Pons (tissue), 1 donor: Measurements from ENCODE around the gene EYS.
A peak's percentile ranks its signal among the peaks of the same experiment; 100 is the strongest.
"Not testable (repeated sequence)": the region's sequence is repeated elsewhere in the genome, so short reads cannot be mapped to it uniquely, and the experiment has no call there.

ENCODE experiments used
- DNase-seq: peaks from one replicate; pipeline ENCODE4 v3.0.0-alpha.2; 2016; ENCODE audit warnings: low spot score

Gene EYS

DNA sequence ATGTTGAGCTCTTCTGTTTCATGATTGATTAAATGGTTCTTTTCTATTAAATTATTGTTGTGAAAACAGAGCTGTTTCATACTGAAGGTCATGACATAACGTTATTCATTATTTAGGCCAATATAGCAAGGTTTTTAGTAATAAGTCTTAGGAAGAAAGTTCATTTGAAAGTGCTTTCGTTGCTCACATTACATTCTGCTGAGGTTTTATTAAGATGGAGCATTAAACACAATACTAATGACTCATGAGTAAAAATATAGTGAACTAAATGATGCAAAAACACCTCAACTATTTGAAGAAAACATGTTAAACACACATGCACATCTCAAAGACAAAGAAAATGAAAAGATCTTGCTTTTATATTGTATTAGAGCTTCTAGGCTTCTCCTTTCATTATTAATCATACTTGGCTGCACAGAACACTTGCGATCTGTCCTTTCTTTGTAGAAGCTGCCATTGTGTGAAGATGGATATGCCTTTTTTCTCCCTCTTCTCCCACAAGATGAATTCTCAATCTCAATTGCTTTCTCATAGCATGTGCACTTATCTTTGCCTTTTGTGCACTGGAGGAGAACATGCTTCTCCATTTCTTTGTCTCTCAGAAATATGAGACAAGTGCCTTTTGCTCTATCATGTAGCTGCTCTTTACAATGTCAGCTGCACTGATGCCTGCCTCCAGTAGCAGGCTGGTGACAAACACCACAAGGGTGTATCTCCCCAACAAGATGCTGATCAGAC is 1759.1 kb downstream of the EYS start:
- DNase-seq, result peak; percentile 35

DNA sequence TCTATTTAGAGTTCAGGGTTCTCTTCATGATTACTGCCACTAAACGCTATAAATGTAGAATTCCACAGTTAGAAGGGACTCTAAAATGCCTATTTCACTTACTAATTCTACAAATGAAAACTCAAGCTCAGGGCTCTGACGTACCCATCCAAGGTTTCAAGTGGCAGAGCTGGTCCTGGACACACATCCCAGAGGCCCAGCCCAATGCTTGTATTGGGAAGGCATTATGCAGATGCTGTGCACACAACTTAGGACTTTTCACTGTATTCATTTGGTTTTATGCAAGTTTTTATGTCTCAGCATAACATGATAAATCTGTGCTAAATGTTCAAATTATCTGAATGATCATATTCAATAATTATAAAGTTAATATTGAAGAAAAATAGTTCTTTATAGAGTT is 1761.0 kb downstream of the EYS start:
- no peak for DNase-seq

GRCh38 chr6:63943826-63944225 is 1763.2 kb downstream of the EYS start:
- peak; percentile 82 for DNase-seq

DNA sequence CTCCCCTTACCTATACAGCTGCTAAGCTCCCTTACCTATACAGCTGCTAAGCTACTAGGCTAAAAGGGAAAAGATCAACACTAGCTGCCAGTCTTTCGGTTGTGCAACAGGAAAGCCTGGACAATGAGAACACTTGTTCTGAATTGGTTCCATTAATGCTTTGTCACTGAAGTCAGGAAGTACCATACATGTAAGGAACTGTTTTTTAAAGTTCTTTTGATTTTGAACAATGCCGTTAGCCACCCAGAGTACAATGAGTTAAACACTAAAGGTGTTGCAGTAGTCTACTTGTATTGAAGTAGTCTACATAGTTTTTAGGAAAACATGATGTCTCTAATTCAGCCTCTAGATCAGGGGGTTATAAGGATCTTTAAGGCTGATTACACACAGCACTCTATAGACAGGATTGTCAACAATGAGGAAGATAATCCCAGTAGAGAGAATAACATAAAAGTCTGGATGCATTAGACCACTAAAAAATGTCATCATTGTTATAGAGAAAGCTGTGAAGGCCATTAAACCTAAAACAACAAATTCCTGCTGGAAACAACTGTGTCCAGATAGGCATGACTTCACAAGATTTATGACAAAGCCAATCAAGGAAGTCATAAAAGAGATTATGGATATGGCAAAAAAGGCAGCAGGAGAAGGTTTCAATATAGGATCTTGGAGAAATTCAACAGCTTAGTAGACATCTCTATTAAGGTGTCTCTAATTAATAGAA is 1765.1 kb downstream of the EYS start:
- no peak for DNase-seq

GRCh38 chr6:63940056-63940455 is 1767.0 kb downstream of the EYS start:
- DNase-seq, result no peak

DNA sequence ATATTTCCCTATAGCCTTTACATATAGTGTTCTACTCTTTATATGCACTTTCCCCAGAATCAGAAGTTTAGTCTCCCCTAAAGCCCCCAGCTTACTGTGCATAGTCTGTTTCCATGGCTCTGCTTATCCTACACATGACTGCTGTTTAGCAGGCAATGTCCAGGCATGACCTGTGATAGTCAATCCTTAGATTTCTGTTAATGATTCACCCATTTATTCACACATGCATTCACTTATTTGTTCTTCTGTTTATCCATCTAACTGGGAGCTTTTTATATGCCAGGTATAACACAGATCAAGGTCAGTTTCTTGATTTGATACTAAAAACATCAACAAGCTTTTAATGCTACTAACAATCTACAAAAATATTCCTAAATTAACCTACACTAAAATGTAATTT is 1770.6 kb downstream of the EYS start:
- DNase-seq, result no peak

DNA sequence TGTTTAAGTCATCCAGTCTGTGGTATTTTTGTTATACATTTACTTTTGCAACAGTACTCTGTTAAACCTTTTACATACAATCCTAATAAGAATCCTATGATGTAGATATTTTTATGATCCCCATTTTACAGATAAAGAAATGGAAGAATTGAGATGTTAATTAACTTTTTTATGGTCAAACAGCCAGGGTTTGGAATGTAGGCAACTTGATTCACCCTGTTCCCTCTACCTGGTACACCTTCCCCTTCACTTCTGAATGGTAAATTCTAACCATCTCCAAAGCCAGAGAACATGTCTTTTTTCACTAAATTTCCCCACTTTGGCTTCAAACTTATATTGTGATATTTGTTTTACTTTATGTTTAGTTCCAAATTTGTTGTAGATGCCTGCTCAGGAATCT is 1771.3 kb downstream of the EYS start:
- DNase-seq, result no peak

GRCh38 chr6:63933948-63934347 is 1773.1 kb downstream of the EYS start:
- not testable (repeated sequence) for DNase-seq

DNA sequence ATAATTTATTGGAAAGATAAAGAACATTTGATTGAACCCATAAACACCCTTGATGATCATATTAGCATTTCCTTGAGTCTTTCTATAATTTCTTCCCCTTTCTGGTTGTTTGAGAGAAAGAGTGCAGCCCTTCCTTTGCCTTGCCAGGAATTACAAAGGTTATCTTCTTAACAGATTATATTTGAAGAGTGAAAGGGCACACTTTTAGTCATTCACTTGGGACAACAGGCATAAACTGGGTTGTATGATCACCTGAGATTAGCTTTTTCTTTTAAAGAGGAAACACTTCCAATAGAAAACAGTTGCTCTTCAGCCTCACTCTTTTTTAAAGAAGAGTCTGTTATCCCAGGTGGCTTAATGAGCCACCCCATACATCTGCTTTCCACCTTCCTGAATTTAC is 1776.2 kb downstream of the EYS start:
- DNase-seq, result no peak

DNA sequence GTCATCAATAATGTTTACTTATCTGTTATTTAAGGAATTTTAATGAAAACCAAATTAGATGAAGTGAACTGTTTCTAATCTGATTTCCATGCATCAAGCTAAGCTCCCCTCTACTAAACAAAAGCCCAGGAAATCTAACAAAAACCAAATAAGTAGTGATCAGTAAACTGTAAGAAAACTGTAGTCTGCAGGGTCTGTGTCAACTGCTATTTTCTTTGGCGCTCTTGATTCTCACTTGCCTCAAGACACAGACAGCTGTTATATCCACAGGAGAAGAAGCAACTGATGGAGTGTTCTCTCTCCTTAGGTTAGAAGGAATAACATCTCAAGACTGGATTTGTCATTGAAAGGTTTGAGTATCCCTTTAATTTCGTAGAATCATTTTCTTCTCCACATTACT is 1777.9 kb downstream of the EYS start:
- no peak for DNase-seq

DNA sequence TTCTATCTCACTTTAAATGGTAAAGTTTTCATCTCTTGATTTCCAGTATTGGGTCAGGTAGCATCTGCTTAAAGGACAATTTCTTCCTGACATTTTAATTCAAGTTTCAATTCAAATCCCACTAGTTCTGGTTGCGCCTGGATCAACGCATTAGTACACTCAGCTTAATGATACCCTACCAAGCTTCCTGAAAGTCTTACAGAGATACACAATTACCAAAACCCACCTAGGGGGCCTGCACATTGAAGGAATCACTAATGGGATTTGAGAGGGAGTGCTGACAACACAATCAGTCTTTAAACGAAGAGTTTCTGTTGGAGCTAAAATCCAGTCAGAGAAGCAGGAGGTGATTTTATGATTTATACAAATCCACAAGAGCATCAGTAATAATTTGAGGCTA is 1778.4 kb downstream of the EYS start:
- DNase-seq, result no peak

GRCh38 chr6:63926950-63927927 is 1779.8 kb downstream of the EYS start:
- no peak for DNase-seq

GRCh38 chr6:63926258-63926780 is 1780.7 kb downstream of the EYS start:
- DNase-seq, result no peak

GRCh38 chr6:63923139-63923739 is 1783.8 kb downstream of the EYS start:
- DNase-seq, result peak; percentile 72

- DNase-seq, result no peak
Measured at GRCh38 chr6:63919556-63920110, 1787.4 kb downstream of the EYS start.

- no peak for DNase-seq
Measured at GRCh38 chr6:63912887-63913286, 1794.1 kb downstream of the EYS start.

DNA sequence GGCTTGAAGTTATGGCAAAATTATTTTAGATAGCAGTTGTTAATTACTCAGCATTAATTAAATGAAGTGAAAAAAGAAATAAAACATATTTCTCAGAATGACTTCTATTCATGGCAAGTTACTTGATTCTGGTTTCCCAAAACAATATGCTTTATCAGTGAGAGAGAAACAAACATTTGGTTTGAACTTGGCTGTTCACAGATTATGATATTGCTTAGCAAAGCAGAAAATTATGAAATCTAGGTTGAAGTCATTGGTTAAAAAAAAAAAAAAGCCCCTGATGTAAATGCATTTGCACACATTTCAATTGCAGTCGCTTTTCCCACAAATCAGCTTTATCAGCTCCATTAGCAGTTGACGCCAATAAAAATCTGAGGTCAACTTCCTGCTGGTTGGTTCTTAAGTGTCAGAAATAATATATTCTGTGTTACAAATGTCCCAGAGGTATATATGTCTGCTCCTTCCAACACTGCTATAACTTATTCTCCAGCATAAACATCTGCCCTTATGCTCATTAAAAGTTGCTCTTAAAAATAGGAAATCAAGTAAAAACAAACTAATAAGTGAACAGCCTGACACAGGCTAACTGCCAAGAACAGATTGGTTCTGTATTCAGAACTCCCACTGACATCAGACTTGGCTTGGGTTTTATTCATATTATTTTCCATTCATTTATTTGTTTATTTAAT is 1796.0 kb downstream of the EYS start:
- DNase-seq, result no peak

DNA sequence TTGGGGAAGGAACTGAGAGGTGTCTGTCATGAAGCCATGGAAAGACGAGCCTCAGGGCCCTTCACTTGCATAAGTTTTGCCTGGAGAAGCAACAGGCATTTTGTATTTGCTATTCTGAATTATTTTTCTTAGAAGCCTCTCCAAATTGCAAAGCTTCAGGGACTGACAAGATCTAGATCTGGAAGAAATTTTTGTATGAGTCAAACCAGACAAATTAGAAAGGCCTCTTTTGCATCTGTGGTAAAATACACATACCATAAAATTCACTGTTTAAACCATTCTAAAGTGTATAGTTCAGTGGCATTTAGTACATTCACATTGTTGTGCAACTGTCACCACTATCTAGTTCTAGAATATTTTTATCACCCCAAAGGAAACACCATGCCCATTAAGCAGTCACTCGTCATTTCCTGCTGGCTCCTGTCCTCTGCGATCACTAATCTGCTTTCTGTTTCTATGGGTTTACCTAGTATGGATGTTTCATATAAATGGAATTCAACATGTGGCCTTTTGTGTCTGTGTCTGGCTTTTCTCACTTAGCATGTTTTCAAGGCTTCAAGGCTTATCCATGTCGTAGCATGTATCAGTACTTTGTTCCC is 1802.3 kb downstream of the EYS start:
- DNase-seq, result no peak

- no peak for DNase-seq
Measured at GRCh38 chr6:63899550-63899949, 1807.5 kb downstream of the EYS start.

- no peak for DNase-seq
Measured at GRCh38 chr6:63897952-63898351, 1809.1 kb downstream of the EYS start.
